ENCODE measurements around the gene ORAI2. TPM values are rescaled to one million over a fixed set of nuclear protein-coding genes. Genes with fewer than 3 reads are reported as not detected.

ORAI2 gene
- total and polyA plus RNA-seq, 2 of the 4 experiments (the other 2 are of a cell fraction), result 52.0 to 58.3 TPM

DNA sequence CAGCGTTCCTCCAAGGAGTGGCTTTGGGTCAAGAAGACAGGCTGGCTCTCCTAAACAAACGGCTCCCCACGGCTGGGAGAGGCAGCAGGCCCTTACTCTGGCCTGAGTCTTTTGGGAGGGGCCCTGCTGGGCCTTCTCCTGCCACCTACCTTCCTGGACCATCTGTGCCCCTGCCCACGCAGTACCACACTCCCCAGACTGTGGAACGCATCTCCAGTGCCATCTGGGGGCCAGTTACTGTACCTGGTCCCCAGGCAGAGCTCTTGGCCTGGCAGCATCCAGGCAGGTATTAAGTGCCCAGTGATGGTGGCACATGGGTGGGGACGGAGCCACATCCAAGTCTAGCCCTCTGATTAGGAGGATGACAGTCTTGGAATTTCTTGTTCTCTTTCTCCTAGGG is 16.9 kb downstream of the ORAI2 start:
- intact Hi-C loops (cut with micrococcal nuclease) (no loop called here), in situ Hi-C loops (cut with MboI; ENCODE audit: low sequenced_read_pairs) (no loop called here), dilution Hi-C loops (cut with HindIII; ENCODE audit: low sequenced_read_pairs, unreplicated experiment) (no loop called here)
- 100% methylated on average over 1 of the region's 6 CpGs; no CpG with 5 or more reads in 1 of the 2 experiments for WGBS, 2 experiments (ENCODE audit: extremely low coverage in 2 of 2, insufficient read length in 1 of 2)
- no peak overlapping the region for H2AK9ac ChIP-seq (replicated peaks; ENCODE audit: low read depth, low read length, poor library complexity)
- peaks cover 0 to 15% of the 10 kb centered on the region in 2 experiments; a peak in 1 of 4 replicates for H3K79me1 ChIP-seq (ENCODE audit: low read depth in 1 of 2, low read length in 2 of 2)
- H3K9me1 ChIP-seq (ENCODE audit: insufficient read depth, low read length), result no peaks in the 10 kb centered on the region; the same call in 1 of the 2 replicates
- H3K14ac ChIP-seq (replicated peaks; ENCODE audit: low read depth, low read length), result no peak overlapping the region
- no peak overlapping the region for H4K8ac ChIP-seq (ENCODE audit: low read depth in 2 of 2, low read length in 2 of 2)
- no peaks in the 10 kb centered on the region for H3K27me3 ChIP-seq (ENCODE audit: control insufficient read depth, insufficient read depth, low read length)
- H3K9me3 ChIP-seq (ENCODE audit: control insufficient read depth, insufficient read depth, low read length), result no peaks in the 10 kb centered on the region
- H2AFZ ChIP-seq (replicated peaks; ENCODE audit: low read length, poor library complexity), result peak overlapping the region; percentile 43
- no peak overlapping the region for H2BK120ac ChIP-seq (ENCODE audit: low read depth, low read length)
- H3K9ac ChIP-seq (ENCODE audit: low read depth, low read length), result no peak overlapping the region
- H2BK20ac ChIP-seq (ENCODE audit: low read depth, low read length), result no peak overlapping the region
- TF ChIP-seq MAZ (IDR thresholded peaks at IDR 0.05; ENCODE audit: borderline replicate concordance, low read depth, low read length) (no peak), RCOR1 (IDR thresholded peaks at IDR 0.05; ENCODE audit: insufficient replicate concordance, low read length) (no peak), POLR2A (IDR thresholded peaks at IDR 0.05; ENCODE audit: low read depth, low read length) (no peak), MAFK (IDR thresholded peaks at IDR 0.05; ENCODE audit: low read depth, low read length) (no peak), USF2 (IDR thresholded peaks at IDR 0.05; ENCODE audit: low read depth, low read length) (no peak), FOS (IDR thresholded peaks at IDR 0.05; ENCODE audit: low read depth, low read length) (no peak), NFE2L2 (IDR thresholded peaks at IDR 0.05; ENCODE audit: low read depth, low read length) (no peak), CHD1 (IDR thresholded peaks at IDR 0.05; ENCODE audit: low read depth, low read length) (no peak), RFX5 (IDR thresholded peaks at IDR 0.05; ENCODE audit: low read depth, low read length) (no peak), SMC3 (IDR thresholded peaks at IDR 0.05; ENCODE audit: low read depth, low read length) (no peak), CEBPB (IDR thresholded peaks at IDR 0.05; ENCODE audit: low read depth, low read length) (no peak), MXI1 (IDR thresholded peaks at IDR 0.05; ENCODE audit: borderline replicate concordance, low read depth, low read length) (no peak), BHLHE40 (IDR thresholded peaks at IDR 0.05; ENCODE audit: low read depth, low read length) (no peak), RAD21 (IDR thresholded peaks at IDR 0.05; ENCODE audit: low read length) (no peak)
- TF ChIP-seq, protein P1, sequence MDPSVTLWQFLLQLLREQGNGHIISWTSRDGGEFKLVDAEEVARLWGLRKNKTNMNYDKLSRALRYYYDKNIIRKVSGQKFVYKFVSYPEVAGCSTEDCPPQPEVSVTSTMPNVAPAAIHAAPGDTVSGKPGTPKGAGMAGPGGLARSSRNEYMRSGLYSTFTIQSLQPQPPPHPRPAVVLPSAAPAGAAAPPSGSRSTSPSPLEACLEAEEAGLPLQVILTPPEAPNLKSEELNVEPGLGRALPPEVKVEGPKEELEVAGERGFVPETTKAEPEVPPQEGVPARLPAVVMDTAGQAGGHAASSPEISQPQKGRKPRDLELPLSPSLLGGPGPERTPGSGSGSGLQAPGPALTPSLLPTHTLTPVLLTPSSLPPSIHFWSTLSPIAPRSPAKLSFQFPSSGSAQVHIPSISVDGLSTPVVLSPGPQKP (IDR thresholded peaks at IDR 0.05; ENCODE audit: borderline replicate concordance, low read depth, low read length), result no peak
- TF ChIP-seq, protein P2, sequence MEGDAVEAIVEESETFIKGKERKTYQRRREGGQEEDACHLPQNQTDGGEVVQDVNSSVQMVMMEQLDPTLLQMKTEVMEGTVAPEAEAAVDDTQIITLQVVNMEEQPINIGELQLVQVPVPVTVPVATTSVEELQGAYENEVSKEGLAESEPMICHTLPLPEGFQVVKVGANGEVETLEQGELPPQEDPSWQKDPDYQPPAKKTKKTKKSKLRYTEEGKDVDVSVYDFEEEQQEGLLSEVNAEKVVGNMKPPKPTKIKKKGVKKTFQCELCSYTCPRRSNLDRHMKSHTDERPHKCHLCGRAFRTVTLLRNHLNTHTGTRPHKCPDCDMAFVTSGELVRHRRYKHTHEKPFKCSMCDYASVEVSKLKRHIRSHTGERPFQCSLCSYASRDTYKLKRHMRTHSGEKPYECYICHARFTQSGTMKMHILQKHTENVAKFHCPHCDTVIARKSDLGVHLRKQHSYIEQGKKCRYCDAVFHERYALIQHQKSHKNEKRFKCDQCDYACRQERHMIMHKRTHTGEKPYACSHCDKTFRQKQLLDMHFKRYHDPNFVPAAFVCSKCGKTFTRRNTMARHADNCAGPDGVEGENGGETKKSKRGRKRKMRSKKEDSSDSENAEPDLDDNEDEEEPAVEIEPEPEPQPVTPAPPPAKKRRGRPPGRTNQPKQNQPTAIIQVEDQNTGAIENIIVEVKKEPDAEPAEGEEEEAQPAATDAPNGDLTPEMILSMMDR (conservative IDR thresholded peaks at IDR 0.05; ENCODE audit: low read depth, low read length), result no peak
- peaks cover 4% of the 10 kb centered on the region; the same call in 1 of the 2 replicates for H3K4me1 ChIP-seq (ENCODE audit: control insufficient read depth, insufficient read depth, low read length)
- H3K23ac ChIP-seq (ENCODE audit: low read depth, low read length), result no peak overlapping the region
- H4K20me1 ChIP-seq (ENCODE audit: insufficient read depth, low read length), result peaks cover 4% of the 10 kb centered on the region; the same call in 1 of the 2 replicates
- H4K5ac ChIP-seq (ENCODE audit: low read depth, low read length), result no peak overlapping the region
- H4K91ac ChIP-seq (ENCODE audit: insufficient read depth, low read depth, low read length), result no peak overlapping the region
- no peak overlapping the region for H2AK5ac ChIP-seq (ENCODE audit: low read depth, low read length)
- H3K36me3 ChIP-seq (ENCODE audit: control insufficient read depth, insufficient read depth, low read length), result peaks cover 20% of the 10 kb centered on the region
- no peak overlapping the region for H3K56ac ChIP-seq (ENCODE audit: extremely low read depth, insufficient read depth, low read length)
- CTCF ChIA-PET, result no interaction called here
- H2BK5ac ChIP-seq (ENCODE audit: low read depth, low read length, poor library complexity, severe bottlenecking), result no peak overlapping the region
- no peak for DNase-seq
- H3K18ac ChIP-seq (ENCODE audit: low read depth, low read length), result no peak overlapping the region
- no TSS peak for BruUV-seq (replicated peaks)
- POLR2A ChIA-PET (ENCODE audit: unreplicated experiment), result no interaction called here
- ATAC-seq (ENCODE audit: low read depth), result no peak
- no peak overlapping the region for H3K27ac ChIP-seq (ENCODE audit: insufficient read depth, low read length)
- no peak overlapping the region for H3K4me3 ChIP-seq (ENCODE audit: insufficient read depth, low read depth, low read length)
- H2BK15ac ChIP-seq (ENCODE audit: low read depth, low read length), result no peak overlapping the region
- no peak overlapping the region for H3K4me2 ChIP-seq (ENCODE audit: low read depth, low read length)
- no peak overlapping the region for H3K4ac ChIP-seq (ENCODE audit: low read depth, low read length)

Measured in IMR-90 (cell line).